Uterus (tissue), 2 donors: ENCODE measurements around the gene C9orf85.
A peak's percentile ranks its signal among the peaks of the same experiment; 100 is the strongest.

ENCODE experiments used
- POLR2A ChIP-seq, 2 donors: fragments of 450-650 bp; IDR thresholded peaks; one replicate each; pipeline ENCODE4 v1.6.1; 2016; ENCODE audit warnings: antibody characterized with exemption in 2 of 2, mild to moderate bottlenecking in 1 of 2, moderate library complexity in 1 of 2
- TF ChIP-seq, protein P1 (sequence below), 4 experiments: fragments of 200-600 bp in 2 of 4; fragments of 450-650 bp in 2 of 4; sonication (generic) in 2 of 4; IDR thresholded peaks; one replicate each; pipeline ENCODE4 v1.5.1; 2016 to 2019; ENCODE audit warnings: antibody characterized with exemption in 4 of 4, mild to moderate bottlenecking in 2 of 4, moderate library complexity in 1 of 4

DNA sequence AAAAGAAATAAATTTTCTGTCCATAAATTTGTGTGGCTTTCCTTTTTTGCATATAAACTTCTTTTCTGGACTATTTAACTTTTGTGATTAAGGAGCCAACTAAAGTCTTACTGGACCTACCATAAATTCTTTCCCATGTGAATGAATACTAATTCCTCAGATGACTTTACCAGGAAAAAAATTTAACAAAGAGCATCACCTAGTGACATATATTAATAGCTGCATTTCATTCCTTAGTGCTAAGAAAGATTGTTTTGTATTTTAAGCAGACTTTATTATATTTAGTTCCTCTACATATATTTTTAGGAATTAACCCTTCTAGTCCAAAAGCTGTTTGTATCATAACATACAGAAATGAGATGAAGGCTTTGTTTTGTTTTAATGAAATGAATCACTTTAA lies 64.4 kb downstream of the C9orf85 start:
- no peak for TF ChIP-seq POLR2A (IDR thresholded peaks at IDR 0.05)
- TF ChIP-seq, protein P1, sequence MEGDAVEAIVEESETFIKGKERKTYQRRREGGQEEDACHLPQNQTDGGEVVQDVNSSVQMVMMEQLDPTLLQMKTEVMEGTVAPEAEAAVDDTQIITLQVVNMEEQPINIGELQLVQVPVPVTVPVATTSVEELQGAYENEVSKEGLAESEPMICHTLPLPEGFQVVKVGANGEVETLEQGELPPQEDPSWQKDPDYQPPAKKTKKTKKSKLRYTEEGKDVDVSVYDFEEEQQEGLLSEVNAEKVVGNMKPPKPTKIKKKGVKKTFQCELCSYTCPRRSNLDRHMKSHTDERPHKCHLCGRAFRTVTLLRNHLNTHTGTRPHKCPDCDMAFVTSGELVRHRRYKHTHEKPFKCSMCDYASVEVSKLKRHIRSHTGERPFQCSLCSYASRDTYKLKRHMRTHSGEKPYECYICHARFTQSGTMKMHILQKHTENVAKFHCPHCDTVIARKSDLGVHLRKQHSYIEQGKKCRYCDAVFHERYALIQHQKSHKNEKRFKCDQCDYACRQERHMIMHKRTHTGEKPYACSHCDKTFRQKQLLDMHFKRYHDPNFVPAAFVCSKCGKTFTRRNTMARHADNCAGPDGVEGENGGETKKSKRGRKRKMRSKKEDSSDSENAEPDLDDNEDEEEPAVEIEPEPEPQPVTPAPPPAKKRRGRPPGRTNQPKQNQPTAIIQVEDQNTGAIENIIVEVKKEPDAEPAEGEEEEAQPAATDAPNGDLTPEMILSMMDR (IDR thresholded peaks at IDR 0.05), result peak in 1 of 4 experiments; percentile 12
